Loucy (cell line): ENCODE measurements around the gene EPHA2.

Experiments used
- EZH2phosphoT487 ChIP-seq: fragments of 200-600 bp; IDR thresholded peaks from 2 replicates; pipeline ENCODE4 v1.6.1; 2018; ENCODE audit warnings: antibody characterized with exemption, mild to moderate bottlenecking, moderate library complexity, borderline replicate concordance
- TF ChIP-seq, protein P1 (sequence below): fragments of 200-600 bp; sonication (generic); conservative IDR thresholded peaks from 2 replicates; pipeline ENCODE4 v1.5.1; 2014; ENCODE audit warnings: mild to moderate bottlenecking, antibody characterized with exemption, low read length

DNA sequence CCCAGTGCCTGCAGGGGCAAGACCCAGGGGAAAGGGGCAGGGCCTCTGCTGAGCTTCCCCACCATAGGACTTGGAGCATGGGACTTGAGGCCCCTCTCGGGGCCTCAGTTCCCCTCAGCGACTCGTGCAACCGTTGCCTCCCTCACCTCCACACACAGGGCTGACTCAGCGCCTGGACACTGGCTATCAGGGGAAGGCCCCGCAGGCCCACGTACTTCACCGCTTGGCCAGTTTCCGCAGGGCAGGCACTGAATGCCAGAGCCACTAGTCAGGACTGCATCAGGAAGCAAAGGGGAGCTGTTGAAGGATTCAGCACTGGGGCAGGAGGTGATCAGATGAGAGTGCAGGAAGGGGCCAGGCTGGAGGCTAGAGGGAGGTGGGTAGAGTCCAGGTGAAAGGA is 66.9 kb downstream of the EPHA2 start:
- TF ChIP-seq, protein P1, sequence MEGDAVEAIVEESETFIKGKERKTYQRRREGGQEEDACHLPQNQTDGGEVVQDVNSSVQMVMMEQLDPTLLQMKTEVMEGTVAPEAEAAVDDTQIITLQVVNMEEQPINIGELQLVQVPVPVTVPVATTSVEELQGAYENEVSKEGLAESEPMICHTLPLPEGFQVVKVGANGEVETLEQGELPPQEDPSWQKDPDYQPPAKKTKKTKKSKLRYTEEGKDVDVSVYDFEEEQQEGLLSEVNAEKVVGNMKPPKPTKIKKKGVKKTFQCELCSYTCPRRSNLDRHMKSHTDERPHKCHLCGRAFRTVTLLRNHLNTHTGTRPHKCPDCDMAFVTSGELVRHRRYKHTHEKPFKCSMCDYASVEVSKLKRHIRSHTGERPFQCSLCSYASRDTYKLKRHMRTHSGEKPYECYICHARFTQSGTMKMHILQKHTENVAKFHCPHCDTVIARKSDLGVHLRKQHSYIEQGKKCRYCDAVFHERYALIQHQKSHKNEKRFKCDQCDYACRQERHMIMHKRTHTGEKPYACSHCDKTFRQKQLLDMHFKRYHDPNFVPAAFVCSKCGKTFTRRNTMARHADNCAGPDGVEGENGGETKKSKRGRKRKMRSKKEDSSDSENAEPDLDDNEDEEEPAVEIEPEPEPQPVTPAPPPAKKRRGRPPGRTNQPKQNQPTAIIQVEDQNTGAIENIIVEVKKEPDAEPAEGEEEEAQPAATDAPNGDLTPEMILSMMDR = no peak
- TF ChIP-seq EZH2phosphoT487 = no peak
